Stimulated activated CD4-positive, alpha-beta T cell treated with anti-CD3 and anti-CD28 coated beads, Interleukin-15, amount 100 ng/mL, for 1 hour (primary cell): Measurements from ENCODE around the gene MIS18BP1.
"Not testable (repeated sequence)": the region's sequence is repeated elsewhere in the genome, so short reads cannot be mapped to it uniquely, and the experiment has no call there.

Experiments
- DNase-seq, 2 donors: peaks; one replicate each; pipeline ENCODE4 v3.0.0-alpha.2; 2020; ENCODE audit warnings: low read depth in 1 of 2, low spot score in 1 of 2

MIS18BP1 gene

GRCh38 chr14:45253070-45253753, at the start of gene MIS18BP1:
MIS18BP1 (minus strand) TSS chr14:45253202; CDS start chr14:45247286, 5,916 bp downstream.
- DNase-seq, result peak; percentile 81 to 84

- no peak for DNase-seq
These were observed 45.6 kb upstream of the MIS18BP1 start for GRCh38 chr14:45298423-45299117.

GRCh38 chr14:45294796-45295195, 41.8 kb upstream of the MIS18BP1 start:
- DNase-seq, result not testable (repeated sequence)

GRCh38 chr14:45290547-45290946, 37.5 kb upstream of the MIS18BP1 start:
- DNase-seq, result no peak

- no peak for DNase-seq
These were observed 34.6 kb upstream of the MIS18BP1 start for GRCh38 chr14:45287610-45288009.

GRCh38 chr14:45284802-45285201, 31.8 kb upstream of the MIS18BP1 start:
- DNase-seq, result no peak

GRCh38 chr14:45281731-45282400, 28.9 kb upstream of the MIS18BP1 start:
- not testable (repeated sequence) for DNase-seq

GRCh38 chr14:45271858-45272537, 19.0 kb upstream of the MIS18BP1 start:
- DNase-seq, result no peak

GRCh38 chr14:45270031-45270430, 17.0 kb upstream of the MIS18BP1 start:
- DNase-seq, result no peak

GRCh38 chr14:45267071-45267470, 14.1 kb upstream of the MIS18BP1 start:
- no peak for DNase-seq

GRCh38 chr14:45262637-45263036, 9.6 kb upstream of the MIS18BP1 start:
- DNase-seq, result no peak

GRCh38 chr14:45261209-45261608, 8.2 kb upstream of the MIS18BP1 start:
- DNase-seq, result no peak

GRCh38 chr14:45258805-45259204, 5.8 kb upstream of the MIS18BP1 start:
- DNase-seq, result no peak

GRCh38 chr14:45258073-45258472, 5.1 kb upstream of the MIS18BP1 start:
- DNase-seq, result no peak

- no peak for DNase-seq
These were observed 1.8 kb upstream of the MIS18BP1 start for GRCh38 chr14:45254771-45255170.

- no peak for DNase-seq
These were observed 830 bp upstream of the MIS18BP1 start for GRCh38 chr14:45253754-45254310.

GRCh38 chr14:45252366-45253069, 484 bp downstream of the MIS18BP1 start:
- no peak for DNase-seq

- no peak for DNase-seq
These were observed 1.1 kb downstream of the MIS18BP1 start for GRCh38 chr14:45251912-45252311.

GRCh38 chr14:45249856-45250575, 3.0 kb downstream of the MIS18BP1 start:
- no peak for DNase-seq

- no peak for DNase-seq
These were observed 5.6 kb downstream of the MIS18BP1 start for GRCh38 chr14:45247427-45247826.
